NCI-H2029 (cell line): ENCODE measurements around the gene KLHL2.
"Not testable (repeated sequence)": the region's sequence is repeated elsewhere in the genome, so short reads cannot be mapped to it uniquely, and the experiment has no call there.

Source experiments
- DNase-seq: peaks from one replicate; lab custom pipeline; 2025; lab: John Stamatoyannopoulos, UW

The KLHL2 gene

GRCh38 chr4:165232623-165233433, 25.5 kb downstream of the KLHL2 start:
- not testable (repeated sequence) for DNase-seq

GRCh38 chr4:165234766-165235165, 27.4 kb downstream of the KLHL2 start:
- no peak for DNase-seq

- DNase-seq = not testable (repeated sequence)
These were observed 29.5 kb downstream of the KLHL2 start for GRCh38 chr4:165236852-165237251.

GRCh38 chr4:165238041-165238640, 30.8 kb downstream of the KLHL2 start:
- DNase-seq = not testable (repeated sequence)

GRCh38 chr4:165240761-165241160, 33.4 kb downstream of the KLHL2 start:
- not testable (repeated sequence) for DNase-seq

GRCh38 chr4:165244148-165244547, 36.8 kb downstream of the KLHL2 start:
- DNase-seq = not testable (repeated sequence)

GRCh38 chr4:165244587-165245186, 37.3 kb downstream of the KLHL2 start:
- DNase-seq = not testable (repeated sequence)

GRCh38 chr4:165248102-165248501, 40.7 kb downstream of the KLHL2 start:
- no peak for DNase-seq

GRCh38 chr4:165248904-165249303, 41.5 kb downstream of the KLHL2 start:
- not testable (repeated sequence) for DNase-seq

- DNase-seq = not testable (repeated sequence)
These were observed 47.4 kb downstream of the KLHL2 start for GRCh38 chr4:165254771-165255170.

- DNase-seq = peak; percentile 2
These were observed 48.1 kb downstream of the KLHL2 start for GRCh38 chr4:165255439-165255838.

GRCh38 chr4:165256074-165256659, 48.8 kb downstream of the KLHL2 start:
- DNase-seq = peak; percentile 33

GRCh38 chr4:165259776-165260175, 52.4 kb downstream of the KLHL2 start:
- DNase-seq = not testable (repeated sequence)

GRCh38 chr4:165262306-165262705, 54.9 kb downstream of the KLHL2 start:
- DNase-seq = not testable (repeated sequence)

- not testable (repeated sequence) for DNase-seq
These were observed 56.1 kb downstream of the KLHL2 start for GRCh38 chr4:165263466-165263865.

GRCh38 chr4:165269931-165270330, 62.6 kb downstream of the KLHL2 start:
- DNase-seq = not testable (repeated sequence)

- DNase-seq = not testable (repeated sequence)
These were observed 66.1 kb downstream of the KLHL2 start for GRCh38 chr4:165273443-165273842.

GRCh38 chr4:165275357-165275756, 68.0 kb downstream of the KLHL2 start:
- not testable (repeated sequence) for DNase-seq

- DNase-seq = not testable (repeated sequence)
These were observed 72.2 kb downstream of the KLHL2 start for GRCh38 chr4:165279531-165279930.

GRCh38 chr4:165284697-165285096, 77.3 kb downstream of the KLHL2 start:
- DNase-seq = not testable (repeated sequence)

- DNase-seq = not testable (repeated sequence)
These were observed 79.4 kb downstream of the KLHL2 start for GRCh38 chr4:165286619-165287340.

GRCh38 chr4:165288226-165288625, 80.9 kb downstream of the KLHL2 start:
- DNase-seq = no peak
